Uterus (tissue), 4 donors: ENCODE data around the gene PDE4D. TPM values are rescaled to one million over a fixed set of nuclear protein-coding genes. Genes with fewer than 3 reads are reported as not detected.

Source experiments
- DNase-seq, 2 donors: peaks; one replicate each; pipeline ENCODE4 v3.0.0-alpha.2; 2019 to 2020
- H3K27ac ChIP-seq, 2 donors: fragments of 200-600 bp; sonication (generic); 1 replicate in 1 of 2; 2 replicates in 1 of 2; pipeline ENCODE4 v1.5.1; 2016 to 2018
- H3K27me3 ChIP-seq, 2 donors: fragments of 200-600 bp; sonication (generic); one replicate each; pipeline ENCODE4 v1.5.1; 2018 to 2019; ENCODE audit warnings: control low read depth in 1 of 2
- H3K36me3 ChIP-seq, 2 donors: fragments of 200-600 bp; sonication (generic); one replicate each; pipeline ENCODE4 v1.5.1; 2019; ENCODE audit warnings: control low read depth in 1 of 2
- H3K4me1 ChIP-seq, 2 donors: fragments of 200-600 bp; sonication (generic); one replicate each; pipeline ENCODE4 v1.5.1; 2018 to 2019; ENCODE audit warnings: control low read depth in 1 of 2
- H3K4me3 ChIP-seq, 2 donors: fragments of 200-600 bp; sonication (generic); 1 replicate in 1 of 2; 2 replicates in 1 of 2; pipeline ENCODE4 v1.5.1; 2018 to 2019; ENCODE audit warnings: mild to moderate bottlenecking in 1 of 2
- H3K9me3 ChIP-seq, 2 donors: fragments of 200-600 bp; sonication (generic); one replicate each; pipeline ENCODE4 v1.5.1; 2019; ENCODE audit warnings: control low read depth in 1 of 2
- POLR2A ChIP-seq, 2 donors: fragments of 450-650 bp; IDR thresholded peaks; one replicate each; pipeline ENCODE4 v1.6.1; 2016; ENCODE audit warnings: antibody characterized with exemption in 2 of 2, mild to moderate bottlenecking in 1 of 2, moderate library complexity in 1 of 2
- intact Hi-C: fragments of 100-400 bp; cut with DNase I; formaldehyde crosslinking; loops from one replicate; pipeline ENCODE4 v1.15.1; 2023; ENCODE audit warnings: low total_unique reads
- total RNA-seq, 4 donors: library from RNA; depleted of rRNA in 3 of 4; stranded (reverse); fragments of >200 nt in 3 of 4; gene quantifications; one replicate each; pipeline versions ENCODE4 v1.1.0 to v1.2.4, GENCODE V29; 2014 to 2023
- TF ChIP-seq, protein P1 (sequence below), 4 experiments: fragments of 200-600 bp in 2 of 4; fragments of 450-650 bp in 2 of 4; sonication (generic) in 2 of 4; IDR thresholded peaks; one replicate each; pipeline ENCODE4 v1.5.1; 2016 to 2019; ENCODE audit warnings: antibody characterized with exemption in 4 of 4, mild to moderate bottlenecking in 2 of 4, moderate library complexity in 1 of 4
- donor health status: DM: yes; HTN: yes; CAD: no.

PDE4D gene
- total RNA-seq, 4 donors from 2014 or later, result 27.1 to 77.0 (median 45.8) TPM

- Histone ChIP-seq H3K27ac (no peak overlapping the region), H3K4me1 (no peaks in the 10 kb centered on the region), H3K9me3 (no peaks in the 10 kb centered on the region), H3K4me3 (no peak overlapping the region), H3K36me3 (no peaks in the 10 kb centered on the region), H3K27me3 (no peaks in the 10 kb centered on the region)
- no peak for DNase-seq
- intact Hi-C loops, result no loop called here
- TF ChIP-seq, protein P1, sequence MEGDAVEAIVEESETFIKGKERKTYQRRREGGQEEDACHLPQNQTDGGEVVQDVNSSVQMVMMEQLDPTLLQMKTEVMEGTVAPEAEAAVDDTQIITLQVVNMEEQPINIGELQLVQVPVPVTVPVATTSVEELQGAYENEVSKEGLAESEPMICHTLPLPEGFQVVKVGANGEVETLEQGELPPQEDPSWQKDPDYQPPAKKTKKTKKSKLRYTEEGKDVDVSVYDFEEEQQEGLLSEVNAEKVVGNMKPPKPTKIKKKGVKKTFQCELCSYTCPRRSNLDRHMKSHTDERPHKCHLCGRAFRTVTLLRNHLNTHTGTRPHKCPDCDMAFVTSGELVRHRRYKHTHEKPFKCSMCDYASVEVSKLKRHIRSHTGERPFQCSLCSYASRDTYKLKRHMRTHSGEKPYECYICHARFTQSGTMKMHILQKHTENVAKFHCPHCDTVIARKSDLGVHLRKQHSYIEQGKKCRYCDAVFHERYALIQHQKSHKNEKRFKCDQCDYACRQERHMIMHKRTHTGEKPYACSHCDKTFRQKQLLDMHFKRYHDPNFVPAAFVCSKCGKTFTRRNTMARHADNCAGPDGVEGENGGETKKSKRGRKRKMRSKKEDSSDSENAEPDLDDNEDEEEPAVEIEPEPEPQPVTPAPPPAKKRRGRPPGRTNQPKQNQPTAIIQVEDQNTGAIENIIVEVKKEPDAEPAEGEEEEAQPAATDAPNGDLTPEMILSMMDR (IDR thresholded peaks at IDR 0.05), result no peak
- no peak for TF ChIP-seq POLR2A (IDR thresholded peaks at IDR 0.05)
Observed at GRCh38 chr5:59637884-59638580, 255.5 kb downstream of the PDE4D start.

DNA sequence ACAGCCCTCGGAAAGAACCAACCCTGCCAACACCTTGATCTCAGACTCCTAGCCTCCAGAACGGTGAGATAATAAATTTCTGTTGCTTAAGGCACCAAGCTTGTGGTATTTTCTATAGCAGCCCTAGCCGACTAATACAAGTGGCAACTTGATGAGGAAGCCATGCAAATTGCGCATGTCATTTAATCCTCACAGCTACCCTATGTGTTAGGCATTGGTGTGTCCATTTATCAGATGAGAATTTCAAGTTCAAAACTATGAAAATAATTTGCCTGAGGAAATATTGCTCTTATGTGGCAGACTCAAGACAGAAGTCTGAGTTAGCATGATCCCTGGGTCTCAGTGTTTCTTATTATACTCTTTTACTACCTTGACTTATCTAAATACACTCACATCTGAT is 264.0 kb downstream of the PDE4D start:
- H3K9me3 ChIP-seq, result no peaks in the 10 kb centered on the region
- no peaks in the 10 kb centered on the region for H3K4me1 ChIP-seq
- no peak overlapping the region for H3K27ac ChIP-seq
- intact Hi-C loops, result no loop called here
- H3K36me3 ChIP-seq, result no peaks in the 10 kb centered on the region
- no peak for DNase-seq
- TF ChIP-seq, protein P1 (IDR thresholded peaks at IDR 0.05), result no peak
- no peak for TF ChIP-seq POLR2A (IDR thresholded peaks at IDR 0.05)
- no peak overlapping the region for H3K4me3 ChIP-seq
- no peaks in the 10 kb centered on the region for H3K27me3 ChIP-seq

DNA sequence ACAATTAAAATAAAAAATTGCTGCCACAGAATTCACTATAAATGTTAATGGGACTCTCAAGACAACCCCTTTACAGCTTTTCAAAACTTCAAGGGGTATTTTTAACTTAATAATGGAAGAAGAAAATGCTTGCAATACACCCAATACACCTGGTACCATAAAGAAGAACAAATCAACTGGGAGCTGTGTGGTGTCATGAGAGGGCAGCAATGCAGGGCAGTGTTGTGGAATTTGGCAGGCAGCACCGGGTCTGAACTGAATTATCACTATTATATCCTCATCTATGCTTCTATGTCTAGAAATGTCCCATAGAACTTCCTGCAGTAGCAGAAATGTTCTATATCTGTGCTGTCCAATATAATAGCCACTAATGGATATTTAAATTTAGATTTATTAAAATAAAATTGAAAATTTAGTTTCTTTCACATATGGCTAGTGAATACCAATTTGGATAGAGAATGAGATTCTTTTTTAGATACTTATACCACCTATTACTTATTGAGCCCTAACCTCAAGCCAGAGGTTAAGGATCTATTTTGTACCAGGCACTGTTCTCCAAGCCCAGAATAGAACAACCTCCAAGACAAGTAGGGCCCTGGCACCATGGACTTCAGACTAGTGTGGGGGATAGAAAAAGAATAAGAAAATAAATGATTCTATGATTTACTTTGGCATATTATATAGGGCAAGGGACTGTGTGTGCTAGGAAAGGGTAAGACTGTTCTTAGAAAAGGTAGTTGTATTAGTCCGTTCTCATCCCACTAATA is 265.3 kb downstream of the PDE4D start:
- Histone ChIP-seq H3K4me1 (no peaks in the 10 kb centered on the region), H3K9me3 (no peaks in the 10 kb centered on the region), H3K4me3 (no peak overlapping the region), H3K36me3 (no peaks in the 10 kb centered on the region), H3K27me3 (no peaks in the 10 kb centered on the region), H3K27ac (no peak overlapping the region)
- TF ChIP-seq POLR2A (IDR thresholded peaks at IDR 0.05), result no peak
- TF ChIP-seq, protein P1 (IDR thresholded peaks at IDR 0.05), result no peak
- no peak for DNase-seq
- intact Hi-C loops, result no loop called here

GRCh38 chr5:59624898-59625297 is 268.6 kb downstream of the PDE4D start:
- TF ChIP-seq, protein P1 (IDR thresholded peaks at IDR 0.05), result no peak
- no peak for DNase-seq
- Histone ChIP-seq H3K27me3 (no peaks in the 10 kb centered on the region), H3K4me1 (peaks cover 0 to 4% of the 10 kb centered on the region in 2 donors), H3K9me3 (no peaks in the 10 kb centered on the region), H3K27ac (no peak overlapping the region), H3K4me3 (no peak overlapping the region), H3K36me3 (no peaks in the 10 kb centered on the region)
- intact Hi-C loops, result no loop called here

GRCh38 chr5:59622848-59623247 is 270.7 kb downstream of the PDE4D start:
- H3K4me3 ChIP-seq, result no peak overlapping the region
- H3K4me1 ChIP-seq, result peaks cover 0 to 4% of the 10 kb centered on the region in 2 donors
- TF ChIP-seq, protein P1 (IDR thresholded peaks at IDR 0.05), result no peak
- TF ChIP-seq POLR2A (IDR thresholded peaks at IDR 0.05), result no peak
- H3K27ac ChIP-seq, result no peak overlapping the region
- H3K27me3 ChIP-seq, result no peaks in the 10 kb centered on the region
- H3K36me3 ChIP-seq, result no peaks in the 10 kb centered on the region
- H3K9me3 ChIP-seq, result no peaks in the 10 kb centered on the region
- DNase-seq, result no peak
- intact Hi-C loops, result no loop called here
